ENCODE results near the gene CDIP1. TPM values are rescaled to one million over a fixed set of nuclear protein-coding genes. Genes with fewer than 3 reads are reported as not detected.

The CDIP1 gene
- total RNA-seq, 1 donor from 2014 or later = 49.4 TPM

GRCh38 chr16:4533490-4533889, 5.1 kb downstream of the CDIP1 start:
- intact Hi-C loops (cut with micrococcal nuclease) = loop anchor here (10.0 kb wide), 1 partner anchor 421 kb away; the partner anchor contains the start of gene SEC14L5
- DNase-seq = no peak
- H3K4me1 Mint-ChIP-seq = peaks cover 47% of the 10 kb centered on the region
- no peaks in the 10 kb centered on the region for H3K9me3 Mint-ChIP-seq
- H3K36me3 Mint-ChIP-seq (ENCODE audit: low read depth) = peaks cover 29% of the 10 kb centered on the region
- H3K27me3 Mint-ChIP-seq = peaks cover 2% of the 10 kb centered on the region
- no peak overlapping the region for H3K27ac Mint-ChIP-seq
- H3K4me3 Mint-ChIP-seq = no peak overlapping the region

GRCh38 chr16:4532238-4532637, 6.3 kb downstream of the CDIP1 start:
- H3K9me3 Mint-ChIP-seq = no peaks in the 10 kb centered on the region
- H3K4me3 Mint-ChIP-seq = no peak overlapping the region
- intact Hi-C loops (cut with micrococcal nuclease) = loop anchor here (10.0 kb wide), 1 partner anchor 423 kb away; the partner anchor contains the start of gene SEC14L5
- no peak overlapping the region for H3K27ac Mint-ChIP-seq
- peaks cover 2% of the 10 kb centered on the region for H3K27me3 Mint-ChIP-seq
- peaks cover 50% of the 10 kb centered on the region for H3K4me1 Mint-ChIP-seq
- DNase-seq = no peak
- H3K36me3 Mint-ChIP-seq (ENCODE audit: low read depth) = peaks cover 28% of the 10 kb centered on the region

- intact Hi-C loops (cut with micrococcal nuclease) = loop anchor here (10.0 kb wide), 1 partner anchor 423 kb away; the partner anchor contains the start of gene SEC14L5
- Mint-ChIP-seq H3K4me1 (peaks cover 50% of the 10 kb centered on the region), H3K27ac (no peak overlapping the region), H3K36me3 (ENCODE audit: low read depth) (peaks cover 24% of the 10 kb centered on the region), H3K27me3 (no peaks in the 10 kb centered on the region), H3K9me3 (no peaks in the 10 kb centered on the region), H3K4me3 (no peak overlapping the region)
- no peak for DNase-seq
Observed at GRCh38 chr16:4531811-4532210, 6.8 kb downstream of the CDIP1 start.

- H3K9me3 Mint-ChIP-seq = no peaks in the 10 kb centered on the region
- H3K4me1 Mint-ChIP-seq = peaks cover 35% of the 10 kb centered on the region
- intact Hi-C loops (cut with micrococcal nuclease) = loop anchor here (1.0 to 10.0 kb wide), 3 partner anchors 9 to 425 kb away; partner anchors contain the start of genes CDIP1 and SEC14L5
Observed at GRCh38 chr16:4529085-4530060, 9.2 kb downstream of the CDIP1 start.

GRCh38 chr16:4525634-4526277, 12.8 kb downstream of the CDIP1 start:
- Mint-ChIP-seq H3K27ac (no peak overlapping the region), H3K27me3 (no peaks in the 10 kb centered on the region), H3K4me3 (no peak overlapping the region), H3K4me1 (peaks cover 28% of the 10 kb centered on the region), H3K36me3 (ENCODE audit: low read depth) (peaks cover 11% of the 10 kb centered on the region), H3K9me3 (no peaks in the 10 kb centered on the region)
- intact Hi-C loops (cut with micrococcal nuclease) = no loop called here
- no peak for DNase-seq

More at GRCh38 chr16:4529085-4530060, 9.2 kb downstream of the CDIP1 start:
- H3K27ac Mint-ChIP-seq = peak overlapping the region; percentile 92
- no peaks in the 10 kb centered on the region for H3K27me3 Mint-ChIP-seq
- peak; percentile 76 for DNase-seq
- H3K4me3 Mint-ChIP-seq = peak overlapping the region; percentile 56
- H3K36me3 Mint-ChIP-seq (ENCODE audit: low read depth) = peaks cover 22% of the 10 kb centered on the region

- Mint-ChIP-seq H3K4me3 (no peak overlapping the region), H3K27me3 (no peaks in the 10 kb centered on the region), H3K4me1 (peaks cover 26% of the 10 kb centered on the region), H3K27ac (no peak overlapping the region), H3K9me3 (no peaks in the 10 kb centered on the region), H3K36me3 (ENCODE audit: low read depth) (peaks cover 9% of the 10 kb centered on the region)
- DNase-seq = no peak
- intact Hi-C loops (cut with micrococcal nuclease) = no loop called here
Observed at GRCh38 chr16:4525069-4525468, 13.5 kb downstream of the CDIP1 start.

GRCh38 chr16:4524571-4524970, 14.0 kb downstream of the CDIP1 start:
- intact Hi-C loops (cut with micrococcal nuclease) = no loop called here
- Mint-ChIP-seq H3K27ac (no peak overlapping the region), H3K4me3 (no peak overlapping the region), H3K9me3 (no peaks in the 10 kb centered on the region), H3K36me3 (ENCODE audit: low read depth) (peaks cover 10% of the 10 kb centered on the region), H3K4me1 (peaks cover 22% of the 10 kb centered on the region), H3K27me3 (no peaks in the 10 kb centered on the region)
- DNase-seq = no peak

- Mint-ChIP-seq H3K36me3 (ENCODE audit: low read depth) (peaks cover 9% of the 10 kb centered on the region), H3K4me1 (peaks cover 15% of the 10 kb centered on the region), H3K4me3 (no peak overlapping the region), H3K27ac (no peak overlapping the region), H3K9me3 (no peaks in the 10 kb centered on the region), H3K27me3 (no peaks in the 10 kb centered on the region)
- intact Hi-C loops (cut with micrococcal nuclease) = no loop called here
- DNase-seq = no peak
Observed at GRCh38 chr16:4523686-4524085, 14.9 kb downstream of the CDIP1 start.

- H3K9me3 Mint-ChIP-seq = no peaks in the 10 kb centered on the region
- intact Hi-C loops (cut with micrococcal nuclease) = no loop called here
- peaks cover 9% of the 10 kb centered on the region for H3K36me3 Mint-ChIP-seq (ENCODE audit: low read depth)
- no peak overlapping the region for H3K27ac Mint-ChIP-seq
- H3K27me3 Mint-ChIP-seq = no peaks in the 10 kb centered on the region
- DNase-seq = no peak
- peaks cover 13% of the 10 kb centered on the region for H3K4me1 Mint-ChIP-seq
- no peak overlapping the region for H3K4me3 Mint-ChIP-seq
Observed at GRCh38 chr16:4522051-4522581, 16.5 kb downstream of the CDIP1 start.

GRCh38 chr16:4520913-4521312, 17.7 kb downstream of the CDIP1 start:
- no peak for DNase-seq
- Mint-ChIP-seq H3K4me3 (no peak overlapping the region), H3K9me3 (no peaks in the 10 kb centered on the region), H3K27me3 (no peaks in the 10 kb centered on the region), H3K27ac (no peak overlapping the region), H3K36me3 (ENCODE audit: low read depth) (peaks cover 8% of the 10 kb centered on the region), H3K4me1 (peaks cover 11% of the 10 kb centered on the region)
- intact Hi-C loops (cut with micrococcal nuclease) = no loop called here

- Mint-ChIP-seq H3K4me1 (peaks cover 24% of the 10 kb centered on the region), H3K9me3 (no peaks in the 10 kb centered on the region)
- intact Hi-C loops (cut with micrococcal nuclease) = no loop called here
Observed at GRCh38 chr16:4519274-4520058, 19.1 kb downstream of the CDIP1 start.

GRCh38 chr16:4517812-4518680, 20.5 kb downstream of the CDIP1 start:
- intact Hi-C loops (cut with micrococcal nuclease) = no loop called here
- H3K36me3 Mint-ChIP-seq (ENCODE audit: low read depth) = peaks cover 18% of the 10 kb centered on the region
- H3K4me1 Mint-ChIP-seq = peaks cover 30% of the 10 kb centered on the region
- no peak for DNase-seq
- H3K27ac Mint-ChIP-seq = no peak overlapping the region
- no peaks in the 10 kb centered on the region for H3K9me3 Mint-ChIP-seq
- H3K4me3 Mint-ChIP-seq = no peak overlapping the region
- H3K27me3 Mint-ChIP-seq = no peaks in the 10 kb centered on the region

More at GRCh38 chr16:4519274-4520058, 19.1 kb downstream of the CDIP1 start:
- no peaks in the 10 kb centered on the region for H3K27me3 Mint-ChIP-seq
- H3K4me3 Mint-ChIP-seq = no peak overlapping the region
- DNase-seq = no peak
- H3K27ac Mint-ChIP-seq = no peak overlapping the region
- H3K36me3 Mint-ChIP-seq (ENCODE audit: low read depth) = peaks cover 14% of the 10 kb centered on the region

Data from activated CD4-positive, alpha-beta T cell treated with anti-CD3 and anti-CD28 coated beads, Interleukin-2, amount 10 ng/mL, durations not matched to agents 24 days and 14 days (primary cell).